Liver (tissue), 9 donors: ENCODE measurements around the gene TWSG1. TPM values are rescaled to one million over a fixed set of nuclear protein-coding genes. Genes with fewer than 3 reads are reported as not detected.

Experiments
- DNase-seq: peaks from one replicate; pipeline ENCODE4 v3.0.0-alpha.2; 2017; ENCODE audit warnings: low spot score
- H3K27ac ChIP-seq, 2 donors: one replicate each; pipeline ENCODE4 v1.7.0; 2013; ENCODE audit warnings: inconsistent platforms in 2 of 2, low read length in 2 of 2, control low read depth in 1 of 2, low read depth in 1 of 2, mild to moderate bottlenecking in 1 of 2
- H3K27me3 ChIP-seq, 4 donors: one replicate each; pipeline versions ENCODE4 v1.6.1 to v1.7.0; 2013; ENCODE audit warnings: low read length in 3 of 4, inconsistent platforms in 1 of 4, mild to moderate bottlenecking in 1 of 4, moderate library complexity in 1 of 4; ENCODE audit not compliant: control insufficient read depth in 4 of 4, insufficient read depth in 4 of 4
- H3K36me3 ChIP-seq, 4 donors: one replicate each; pipeline versions ENCODE4 v1.6.1 to v1.7.0; 2013; ENCODE audit warnings: low read length in 3 of 4, mild to moderate bottlenecking in 3 of 4, low read depth in 1 of 4, moderate library complexity in 1 of 4; ENCODE audit not compliant: control insufficient read depth in 4 of 4, insufficient read depth in 3 of 4
- H3K4me1 ChIP-seq, 4 donors: one replicate each; pipeline versions ENCODE4 v1.6.1 to v1.7.0; 2013; ENCODE audit warnings: low read length in 3 of 4, mild to moderate bottlenecking in 3 of 4, moderate library complexity in 1 of 4; ENCODE audit not compliant: control insufficient read depth in 4 of 4, insufficient read depth in 4 of 4
- H3K4me3 ChIP-seq, 3 donors: one replicate each; pipeline versions ENCODE4 v1.6.1 to v1.7.0; 2013; ENCODE audit warnings: low read length in 3 of 3, control low read depth in 1 of 3, low read depth in 1 of 3, mild to moderate bottlenecking in 1 of 3
- H3K9ac ChIP-seq, 2 donors: one replicate each; pipeline ENCODE4 v1.7.0; 2013; ENCODE audit warnings: low read length in 2 of 2, mild to moderate bottlenecking in 2 of 2, moderate library complexity in 2 of 2, control low read depth in 1 of 2, low read depth in 1 of 2
- H3K9me3 ChIP-seq, 4 donors: one replicate each; pipeline versions ENCODE4 v1.6.1 to v1.7.0; 2013; ENCODE audit warnings: low read length in 3 of 4; ENCODE audit not compliant: control insufficient read depth in 4 of 4
- ATF3 ChIP-seq: IDR thresholded peaks from 2 replicates; pipeline ENCODE4 v1.6.1; 2016; ENCODE audit warnings: antibody characterized with exemption
- EGR1 ChIP-seq, 2 donors: IDR thresholded peaks; 2 replicates each; pipeline ENCODE4 v1.6.1; 2016 to 2018; ENCODE audit warnings: antibody characterized with exemption in 2 of 2, low read depth in 2 of 2
- FOXA1 ChIP-seq: IDR thresholded peaks from 2 replicates; pipeline ENCODE4 v1.6.1; 2016; ENCODE audit warnings: antibody characterized with exemption
- GABPA ChIP-seq, 2 donors: IDR thresholded peaks in 1 of 2; conservative IDR thresholded peaks in 1 of 2; 2 replicates each; pipeline ENCODE4 v1.6.1; 2016; ENCODE audit warnings: antibody characterized with exemption in 2 of 2, mild to moderate bottlenecking in 1 of 2, moderate library complexity in 1 of 2
- HNF4G ChIP-seq: IDR thresholded peaks from 2 replicates; pipeline ENCODE4 v1.6.1; 2016; ENCODE audit warnings: antibody characterized with exemption
- NR2F2 ChIP-seq: IDR thresholded peaks from 2 replicates; pipeline ENCODE4 v1.6.1; 2016; ENCODE audit warnings: antibody characterized with exemption
- REST ChIP-seq: IDR thresholded peaks from 2 replicates; pipeline ENCODE4 v1.6.1; 2016; ENCODE audit warnings: antibody characterized with exemption, mild to moderate bottlenecking
- RXRA ChIP-seq, 2 donors: IDR thresholded peaks; 2 replicates each; pipeline ENCODE4 v1.6.1; 2017 to 2018; ENCODE audit warnings: antibody characterized with exemption in 2 of 2, mild to moderate bottlenecking in 1 of 2
- TAF1 ChIP-seq: conservative IDR thresholded peaks from 2 replicates; pipeline ENCODE4 v1.6.1; 2016; ENCODE audit warnings: antibody characterized with exemption, mild to moderate bottlenecking
- YY1 ChIP-seq: IDR thresholded peaks from 2 replicates; pipeline ENCODE4 v1.6.1; 2016; ENCODE audit warnings: antibody characterized with exemption, mild to moderate bottlenecking
- ZBTB33 ChIP-seq: IDR thresholded peaks from 2 replicates; pipeline ENCODE4 v1.6.1; 2016; ENCODE audit warnings: antibody characterized with exemption
- WGBS: extraction: QIAGEN DNeasy Blood & Tissue Kit; methylation state at CpG from one replicate; pipeline ENCODE4 v1.1.7; 2013; 5-methylcytosine and 5-hydroxymethylcytosine counted together
- polyA plus RNA-seq, 2 donors: library from polyadenylated mRNA; stranded (reverse) in 1 of 2; unstranded in 1 of 2; fragments of 200-250 nt in 1 of 2; fragments of >200 nt in 1 of 2; fragmentation: Nextera tagmentation in 1 of 2; extraction: Ambion mirVana in 1 of 2; gene quantifications; one replicate each; pipeline versions ENCODE4 v1.2.1 to v1.2.3, GENCODE V29; 2013 to 2015
- total RNA-seq, 2 donors: library from RNA; depleted of rRNA; stranded (reverse); fragments of >200 nt; gene quantifications; one replicate each; pipeline ENCODE4 v1.2.3, GENCODE V29; 2014
- TF ChIP-seq, protein P1 (sequence below): fragments of 150-350 bp; IDR thresholded peaks from 2 replicates; pipeline ENCODE4 v1.5.1; 2017; ENCODE audit warnings: improper control_type of control experiment, low read depth, low read length; ENCODE audit not compliant: missing input control
- donor health status: healthy.
- donor health status: healthy.
- donor health status: healthy.
- donor health status: healthy.
- donor health status: healthy.

TWSG1 gene
- total and polyA plus RNA-seq, 4 donors = 3.9 to 11.1 (median 5.4) TPM

- no peak overlapping the region for H3K4me3 ChIP-seq
- 96% methylated on average over 17 of the region's 17 CpGs for WGBS
- H3K27ac ChIP-seq = no peak overlapping the region
- H3K27me3 ChIP-seq = no peaks in the 10 kb centered on the region
- no peaks in the 10 kb centered on the region for H3K4me1 ChIP-seq
- TF ChIP-seq YY1 = no peak
- no peak for TF ChIP-seq TAF1
- no peak for TF ChIP-seq FOXA1
- TF ChIP-seq EGR1 (IDR thresholded peaks at IDR 0.05; ENCODE audit: low read depth in 2 of 2) = no peak
- no peak for TF ChIP-seq HNF4G
- no peak for TF ChIP-seq REST
- TF ChIP-seq, protein P1, sequence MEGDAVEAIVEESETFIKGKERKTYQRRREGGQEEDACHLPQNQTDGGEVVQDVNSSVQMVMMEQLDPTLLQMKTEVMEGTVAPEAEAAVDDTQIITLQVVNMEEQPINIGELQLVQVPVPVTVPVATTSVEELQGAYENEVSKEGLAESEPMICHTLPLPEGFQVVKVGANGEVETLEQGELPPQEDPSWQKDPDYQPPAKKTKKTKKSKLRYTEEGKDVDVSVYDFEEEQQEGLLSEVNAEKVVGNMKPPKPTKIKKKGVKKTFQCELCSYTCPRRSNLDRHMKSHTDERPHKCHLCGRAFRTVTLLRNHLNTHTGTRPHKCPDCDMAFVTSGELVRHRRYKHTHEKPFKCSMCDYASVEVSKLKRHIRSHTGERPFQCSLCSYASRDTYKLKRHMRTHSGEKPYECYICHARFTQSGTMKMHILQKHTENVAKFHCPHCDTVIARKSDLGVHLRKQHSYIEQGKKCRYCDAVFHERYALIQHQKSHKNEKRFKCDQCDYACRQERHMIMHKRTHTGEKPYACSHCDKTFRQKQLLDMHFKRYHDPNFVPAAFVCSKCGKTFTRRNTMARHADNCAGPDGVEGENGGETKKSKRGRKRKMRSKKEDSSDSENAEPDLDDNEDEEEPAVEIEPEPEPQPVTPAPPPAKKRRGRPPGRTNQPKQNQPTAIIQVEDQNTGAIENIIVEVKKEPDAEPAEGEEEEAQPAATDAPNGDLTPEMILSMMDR = no peak
- no peak for TF ChIP-seq ATF3
- TF ChIP-seq ZBTB33 = no peak
- no peaks in the 10 kb centered on the region for H3K36me3 ChIP-seq
- no peaks in the 10 kb centered on the region for H3K9me3 ChIP-seq
- no peak for DNase-seq
- no peak overlapping the region for H3K9ac ChIP-seq
Measured at GRCh38 chr18:9435041-9435440, 100.5 kb downstream of the TWSG1 start.

- Histone ChIP-seq H3K27ac (no peak overlapping the region), H3K27me3 (no peaks in the 10 kb centered on the region), H3K4me1 (no peaks in the 10 kb centered on the region), H3K36me3 (no peaks in the 10 kb centered on the region), H3K9ac (no peak overlapping the region), H3K4me3 (no peak overlapping the region), H3K9me3 (no peaks in the 10 kb centered on the region)
- WGBS = 69% methylated on average over 5 of the region's 5 CpGs
- no peak for DNase-seq
- TF ChIP-seq FOXA1 (no peak), NR2F2 (no peak), YY1 (no peak), ATF3 (no peak), REST (no peak), HNF4G (no peak), RXRA (IDR thresholded peaks at IDR 0.05) (no peak), ZBTB33 (no peak), EGR1 (IDR thresholded peaks at IDR 0.05; ENCODE audit: low read depth in 2 of 2) (no peak), TAF1 (no peak), GABPA (IDR thresholded peaks at IDR 0.05 in 1 of 2, conservative IDR thresholded peaks at IDR 0.05 in 1 of 2) (no peak)
- TF ChIP-seq, protein P1 = no peak
Measured at GRCh38 chr18:9436206-9436929, 101.8 kb downstream of the TWSG1 start.
